ENCODE results near the gene UNC79.

UNC79 gene

GRCh38 chr14:93606091-93606490 is 175.4 kb downstream of the UNC79 start:
- H2BK12ac ChIP-seq (ENCODE audit: low read length), result no peak overlapping the region
- H3K9me3 ChIP-seq (replicated peaks in 1 of 2; ENCODE audit: control insufficient read depth in 2 of 2, insufficient read depth in 1 of 2, low read depth in 1 of 2, low read length in 2 of 2), result no peaks in the 10 kb centered on the region
- H3K79me1 ChIP-seq (ENCODE audit: low read depth, low read length), result no peaks in the 10 kb centered on the region
- no peak overlapping the region for H3K9ac ChIP-seq (ENCODE audit: low read depth, low read length, poor library complexity)
- no peak overlapping the region for H3K14ac ChIP-seq (ENCODE audit: low read length)
- H3K27me3 ChIP-seq (ENCODE audit: control insufficient read depth in 3 of 3, insufficient read depth in 3 of 3, low read depth in 1 of 3, low read length in 3 of 3), result no peaks in the 10 kb centered on the region
- H4K8ac ChIP-seq (ENCODE audit: low read depth, low read length), result no peak overlapping the region
- no peak for DNase-seq (ENCODE audit: low spot score)
- H2AK5ac ChIP-seq (ENCODE audit: low read depth, low read length), result no peak overlapping the region
- no peak overlapping the region for H3K23ac ChIP-seq (ENCODE audit: low read depth, low read length, poor library complexity)
- no peak overlapping the region for H2AFZ ChIP-seq (ENCODE audit: low read length)
- no peak overlapping the region for H2BK5ac ChIP-seq (ENCODE audit: low read length)
- no peak overlapping the region for H3K27ac ChIP-seq (replicated peaks; ENCODE audit: low read length)
- no peaks in the 10 kb centered on the region for H3K36me3 ChIP-seq (replicated peaks in 1 of 2; ENCODE audit: control insufficient read depth in 2 of 2, insufficient read depth in 2 of 2, low read length in 2 of 2)
- no peak overlapping the region for H2BK15ac ChIP-seq (ENCODE audit: low read length)
- H4K91ac ChIP-seq (ENCODE audit: low read depth, low read length, poor library complexity), result no peak overlapping the region
- no peaks in the 10 kb centered on the region for H3K4me1 ChIP-seq (ENCODE audit: control insufficient read depth in 2 of 2, insufficient read depth in 1 of 2, low read depth in 1 of 2, low read length in 2 of 2)
- no peak overlapping the region for H3K4ac ChIP-seq (ENCODE audit: low read length)
- H2BK120ac ChIP-seq (ENCODE audit: low read depth, low read length), result no peak overlapping the region
- H3K18ac ChIP-seq (ENCODE audit: low read length), result no peak overlapping the region
- no peak overlapping the region for H3K4me2 ChIP-seq (ENCODE audit: insufficient read depth, low read length, poor library complexity, severe bottlenecking)
- no peak overlapping the region for H3K4me3 ChIP-seq (ENCODE audit: low read length in 2 of 2)

GRCh38 chr14:93619176-93619793 is 188.5 kb downstream of the UNC79 start:
- H3K9me3 ChIP-seq (replicated peaks in 1 of 2; ENCODE audit: control insufficient read depth in 2 of 2, insufficient read depth in 1 of 2, low read depth in 1 of 2, low read length in 2 of 2), result no peaks in the 10 kb centered on the region
- no peak overlapping the region for H2AK5ac ChIP-seq (ENCODE audit: low read depth, low read length)
- peak overlapping the region; percentile 70 for H2AFZ ChIP-seq (ENCODE audit: low read length)
- H3K4me1 ChIP-seq (ENCODE audit: control insufficient read depth in 2 of 2, insufficient read depth in 1 of 2, low read depth in 1 of 2, low read length in 2 of 2), result peaks cover 0 to 1% of the 10 kb centered on the region in 2 donors
- no peaks in the 10 kb centered on the region for H3K36me3 ChIP-seq (replicated peaks in 1 of 2; ENCODE audit: control insufficient read depth in 2 of 2, insufficient read depth in 2 of 2, low read length in 2 of 2)
- no peak overlapping the region for H3K27ac ChIP-seq (replicated peaks; ENCODE audit: low read length)
- no peak overlapping the region for H3K4me3 ChIP-seq (ENCODE audit: low read length in 2 of 2)
- H3K4ac ChIP-seq (ENCODE audit: low read length), result no peak overlapping the region
- H2BK15ac ChIP-seq (ENCODE audit: low read length), result no peak overlapping the region
- H2BK120ac ChIP-seq (ENCODE audit: low read depth, low read length), result no peak overlapping the region
- no peak overlapping the region for H4K91ac ChIP-seq (ENCODE audit: low read depth, low read length, poor library complexity)
- DNase-seq (ENCODE audit: low spot score), result peak; percentile 42
- H2BK12ac ChIP-seq (ENCODE audit: low read length), result no peak overlapping the region
- H3K14ac ChIP-seq (ENCODE audit: low read length), result no peak overlapping the region
- H3K4me2 ChIP-seq (ENCODE audit: insufficient read depth, low read length, poor library complexity, severe bottlenecking), result no peak overlapping the region
- H3K79me1 ChIP-seq (ENCODE audit: low read depth, low read length), result no peaks in the 10 kb centered on the region
- no peak overlapping the region for H3K9ac ChIP-seq (ENCODE audit: low read depth, low read length, poor library complexity)
- no peak overlapping the region for H2BK5ac ChIP-seq (ENCODE audit: low read length)
- WGBS, 2 donors (ENCODE audit: extremely low coverage in 2 of 2, insufficient read length in 2 of 2, insufficient replicate concordance in 1 of 2), result no CpG with 5 or more reads among the region's 7 CpGs
- H4K8ac ChIP-seq (ENCODE audit: low read depth, low read length), result no peak overlapping the region
- H3K18ac ChIP-seq (ENCODE audit: low read length), result no peak overlapping the region
- H3K27me3 ChIP-seq (ENCODE audit: control insufficient read depth in 3 of 3, insufficient read depth in 3 of 3, low read depth in 1 of 3, low read length in 3 of 3), result no peaks in the 10 kb centered on the region
- no peak overlapping the region for H3K23ac ChIP-seq (ENCODE audit: low read depth, low read length, poor library complexity)

- no peaks in the 10 kb centered on the region for H3K9me3 ChIP-seq (replicated peaks in 1 of 2; ENCODE audit: control insufficient read depth in 2 of 2, insufficient read depth in 1 of 2, low read depth in 1 of 2, low read length in 2 of 2)
- H3K4me3 ChIP-seq (ENCODE audit: low read length in 2 of 2), result no peak overlapping the region
- H3K14ac ChIP-seq (ENCODE audit: low read length), result no peak overlapping the region
- H3K18ac ChIP-seq (ENCODE audit: low read length), result no peak overlapping the region
- H2AFZ ChIP-seq (ENCODE audit: low read length), result no peak overlapping the region
- no peak overlapping the region for H2AK5ac ChIP-seq (ENCODE audit: low read depth, low read length)
- H3K79me1 ChIP-seq (ENCODE audit: low read depth, low read length), result no peaks in the 10 kb centered on the region
- H3K27ac ChIP-seq (replicated peaks; ENCODE audit: low read length), result no peak overlapping the region
- peaks cover 0 to 2% of the 10 kb centered on the region in 2 donors for H3K36me3 ChIP-seq (replicated peaks in 1 of 2; ENCODE audit: control insufficient read depth in 2 of 2, insufficient read depth in 2 of 2, low read length in 2 of 2)
- H4K8ac ChIP-seq (ENCODE audit: low read depth, low read length), result no peak overlapping the region
- no peak overlapping the region for H3K9ac ChIP-seq (ENCODE audit: low read depth, low read length, poor library complexity)
- no peaks in the 10 kb centered on the region for H3K27me3 ChIP-seq (ENCODE audit: control insufficient read depth in 3 of 3, insufficient read depth in 3 of 3, low read depth in 1 of 3, low read length in 3 of 3)
- no peak overlapping the region for H4K91ac ChIP-seq (ENCODE audit: low read depth, low read length, poor library complexity)
- no peak overlapping the region for H3K4ac ChIP-seq (ENCODE audit: low read length)
- H3K23ac ChIP-seq (ENCODE audit: low read depth, low read length, poor library complexity), result no peak overlapping the region
- no peak for DNase-seq (ENCODE audit: low spot score)
- peaks cover 0 to 4% of the 10 kb centered on the region in 2 donors for H3K4me1 ChIP-seq (ENCODE audit: control insufficient read depth in 2 of 2, insufficient read depth in 1 of 2, low read depth in 1 of 2, low read length in 2 of 2)
- no peak overlapping the region for H2BK12ac ChIP-seq (ENCODE audit: low read length)
- no CpG with 5 or more reads among the region's 4 CpGs for WGBS, 2 donors (ENCODE audit: extremely low coverage in 2 of 2, insufficient read length in 2 of 2, insufficient replicate concordance in 1 of 2)
- no peak overlapping the region for H2BK5ac ChIP-seq (ENCODE audit: low read length)
- H2BK120ac ChIP-seq (ENCODE audit: low read depth, low read length), result no peak overlapping the region
- H3K4me2 ChIP-seq (ENCODE audit: insufficient read depth, low read length, poor library complexity, severe bottlenecking), result no peak overlapping the region
- no peak overlapping the region for H2BK15ac ChIP-seq (ENCODE audit: low read length)
Observed at GRCh38 chr14:93628048-93628447, 197.3 kb downstream of the UNC79 start.

GRCh38 chr14:93629643-93630042 is 198.9 kb downstream of the UNC79 start:
- Histone ChIP-seq H3K14ac (ENCODE audit: low read length) (no peak overlapping the region), H3K4me2 (ENCODE audit: insufficient read depth, low read length, poor library complexity, severe bottlenecking) (no peak overlapping the region), H2BK120ac (ENCODE audit: low read depth, low read length) (no peak overlapping the region), H2BK5ac (ENCODE audit: low read length) (no peak overlapping the region), H3K4me1 (ENCODE audit: control insufficient read depth in 2 of 2, insufficient read depth in 1 of 2, low read depth in 1 of 2, low read length in 2 of 2) (no peaks in the 10 kb centered on the region), H4K8ac (ENCODE audit: low read depth, low read length) (no peak overlapping the region), H4K91ac (ENCODE audit: low read depth, low read length, poor library complexity) (no peak overlapping the region), H2BK12ac (ENCODE audit: low read length) (no peak overlapping the region), H2AK5ac (ENCODE audit: low read depth, low read length) (no peak overlapping the region), H3K9me3 (replicated peaks in 1 of 2; ENCODE audit: control insufficient read depth in 2 of 2, insufficient read depth in 1 of 2, low read depth in 1 of 2, low read length in 2 of 2) (no peaks in the 10 kb centered on the region), H3K18ac (ENCODE audit: low read length) (no peak overlapping the region), H3K27me3 (ENCODE audit: control insufficient read depth in 3 of 3, insufficient read depth in 3 of 3, low read depth in 1 of 3, low read length in 3 of 3) (no peaks in the 10 kb centered on the region), H3K9ac (ENCODE audit: low read depth, low read length, poor library complexity) (no peak overlapping the region), H2BK15ac (ENCODE audit: low read length) (no peak overlapping the region), H2AFZ (ENCODE audit: low read length) (no peak overlapping the region), H3K4ac (ENCODE audit: low read length) (no peak overlapping the region), H3K79me1 (ENCODE audit: low read depth, low read length) (no peaks in the 10 kb centered on the region), H3K4me3 (ENCODE audit: low read length in 2 of 2) (no peak overlapping the region), H3K36me3 (replicated peaks in 1 of 2; ENCODE audit: control insufficient read depth in 2 of 2, insufficient read depth in 2 of 2, low read length in 2 of 2) (peaks cover 0 to 2% of the 10 kb centered on the region in 2 donors), H3K27ac (replicated peaks; ENCODE audit: low read length) (no peak overlapping the region), H3K23ac (ENCODE audit: low read depth, low read length, poor library complexity) (no peak overlapping the region)
- DNase-seq (ENCODE audit: low spot score), result no peak

Measured in neuronal stem cell (in vitro differentiated cells).